ENCODE measurements around the gene PSMC3IP.
"Not testable (repeated sequence)": the region's sequence is repeated elsewhere in the genome, so short reads cannot be mapped to it uniquely, and the experiment has no call there.

The PSMC3IP gene

DNA sequence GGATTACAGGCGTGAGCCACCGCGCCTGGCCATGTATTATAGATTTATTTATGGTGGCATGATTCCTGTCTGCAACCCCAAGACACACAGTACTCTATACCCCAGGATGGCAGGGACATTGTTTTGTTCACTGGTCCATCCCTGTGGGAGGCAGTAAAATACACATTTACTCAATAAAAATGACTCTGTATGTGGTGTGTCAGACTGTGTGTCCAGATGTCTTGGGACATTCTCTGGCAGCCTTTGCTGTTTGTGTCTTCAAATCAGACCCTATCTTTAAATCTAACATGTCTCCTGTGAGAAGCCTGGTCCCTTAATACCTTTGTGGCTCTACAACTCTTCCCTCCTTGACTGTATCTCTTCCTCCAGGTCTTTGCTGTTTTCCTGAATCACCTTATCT lies 17.3 kb downstream of the PSMC3IP start:
- no peak overlapping the region for H3K4me3 ChIP-seq
- no peak for DNase-seq (ENCODE audit: low spot score)
- TF ChIP-seq CTCF (IDR thresholded peaks at IDR 0.05): no peak
- no peak overlapping the region for H3K27ac ChIP-seq

- Histone ChIP-seq H3K27ac (no peak overlapping the region), H3K4me3 (no peak overlapping the region)
- no peak for TF ChIP-seq CTCF (IDR thresholded peaks at IDR 0.05)
- DNase-seq (ENCODE audit: low spot score): no peak
Observed at GRCh38 chr17:42559075-42559474, 18.5 kb downstream of the PSMC3IP start.

GRCh38 chr17:42555961-42556617 lies 21.4 kb downstream of the PSMC3IP start:
- not testable (repeated sequence) for DNase-seq (ENCODE audit: low spot score); H3K27ac ChIP-seq; H3K4me3 ChIP-seq

DNA sequence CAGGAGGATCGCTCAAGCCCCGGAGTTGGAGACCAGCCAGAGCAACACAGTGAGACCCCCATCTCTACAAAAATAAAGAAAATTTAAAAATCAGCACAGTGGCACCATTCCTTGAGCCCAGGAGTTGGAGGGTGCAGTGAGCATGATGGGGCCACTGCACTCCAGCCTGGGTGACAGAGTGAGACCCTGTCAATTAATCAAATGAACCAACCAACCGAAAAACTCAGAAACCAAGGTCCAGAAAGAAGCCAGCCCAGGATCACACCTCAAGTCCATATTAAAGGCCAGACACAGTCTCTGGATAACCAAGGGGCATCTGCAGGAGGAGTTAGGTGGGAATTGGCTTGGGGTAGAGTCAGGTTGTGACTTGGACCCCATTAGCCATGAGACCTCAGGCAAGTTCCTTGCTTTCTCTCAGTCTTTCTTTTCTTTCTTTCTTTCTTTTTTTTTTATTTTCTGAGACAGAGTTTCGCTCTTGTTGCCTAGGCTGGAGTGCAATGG lies 22.4 kb downstream of the PSMC3IP start:
- no peak for DNase-seq (ENCODE audit: low spot score)
- Histone ChIP-seq H3K4me3 (peak overlapping the region; percentile 99), H3K27ac (peak overlapping the region; percentile 84 to 92)
- TF ChIP-seq CTCF (IDR thresholded peaks at IDR 0.05): no peak

- H3K27ac ChIP-seq: peak overlapping the region; percentile 84 to 92
- H3K4me3 ChIP-seq: peak overlapping the region; percentile 99
- peak; percentile 91 for DNase-seq (ENCODE audit: low spot score)
- TF ChIP-seq CTCF (IDR thresholded peaks at IDR 0.05): no peak
Observed at GRCh38 chr17:42554250-42555121, 23.0 kb downstream of the PSMC3IP start.

GRCh38 chr17:42553866-42554249 lies 23.7 kb downstream of the PSMC3IP start:
- H3K4me3 ChIP-seq: peak overlapping the region; percentile 99
- peak overlapping the region; percentile 84 to 92 for H3K27ac ChIP-seq
- no peak for DNase-seq (ENCODE audit: low spot score)
- TF ChIP-seq CTCF (IDR thresholded peaks at IDR 0.05): no peak

- DNase-seq (ENCODE audit: low spot score): no peak
- Histone ChIP-seq H3K4me3 (peak overlapping the region; percentile 99), H3K27ac (peak overlapping the region; percentile 84 to 92)
- TF ChIP-seq CTCF (IDR thresholded peaks at IDR 0.05): no peak
Observed at GRCh38 chr17:42553161-42553818, 24.2 kb downstream of the PSMC3IP start.

GRCh38 chr17:42552736-42553135 lies 24.8 kb downstream of the PSMC3IP start, which contains the start of gene HSD17B1:
Gene HSD17B1, plus strand, starts transcription at chr17:42552923. Its CDS starts 11 bp downstream, at chr17:42552934.
- H3K4me3 ChIP-seq: peak within 1 kb of the TSS; percentile 99
- DNase-seq (ENCODE audit: low spot score): not testable (repeated sequence)
- peak within 1 kb of the TSS; percentile 84 to 92 for H3K27ac ChIP-seq

Data from coronary artery (tissue), 2 donors.